Measurements from ENCODE around the gene MAGI1.

- TF ChIP-seq, protein P1, sequence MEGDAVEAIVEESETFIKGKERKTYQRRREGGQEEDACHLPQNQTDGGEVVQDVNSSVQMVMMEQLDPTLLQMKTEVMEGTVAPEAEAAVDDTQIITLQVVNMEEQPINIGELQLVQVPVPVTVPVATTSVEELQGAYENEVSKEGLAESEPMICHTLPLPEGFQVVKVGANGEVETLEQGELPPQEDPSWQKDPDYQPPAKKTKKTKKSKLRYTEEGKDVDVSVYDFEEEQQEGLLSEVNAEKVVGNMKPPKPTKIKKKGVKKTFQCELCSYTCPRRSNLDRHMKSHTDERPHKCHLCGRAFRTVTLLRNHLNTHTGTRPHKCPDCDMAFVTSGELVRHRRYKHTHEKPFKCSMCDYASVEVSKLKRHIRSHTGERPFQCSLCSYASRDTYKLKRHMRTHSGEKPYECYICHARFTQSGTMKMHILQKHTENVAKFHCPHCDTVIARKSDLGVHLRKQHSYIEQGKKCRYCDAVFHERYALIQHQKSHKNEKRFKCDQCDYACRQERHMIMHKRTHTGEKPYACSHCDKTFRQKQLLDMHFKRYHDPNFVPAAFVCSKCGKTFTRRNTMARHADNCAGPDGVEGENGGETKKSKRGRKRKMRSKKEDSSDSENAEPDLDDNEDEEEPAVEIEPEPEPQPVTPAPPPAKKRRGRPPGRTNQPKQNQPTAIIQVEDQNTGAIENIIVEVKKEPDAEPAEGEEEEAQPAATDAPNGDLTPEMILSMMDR (conservative IDR thresholded peaks at IDR 0.05 in 1 of 2, IDR thresholded peaks at IDR 0.05 in 1 of 2; ENCODE audit: low read depth in 1 of 2, low read length in 2 of 2) = no peak
- TF ChIP-seq EZH2 (IDR thresholded peaks at IDR 0.05; ENCODE audit: low read length, missing control alignments) = no peak
Measured at GRCh38 chr3:65883613-65884012, 155.1 kb downstream of the MAGI1 start.
